Tibial nerve (tissue), 3 donors: Measurements from ENCODE around the gene NKD2.

Experiments
- CTCF ChIP-seq, 5 experiments: fragments of 200-600 bp in 3 of 5; fragments of 450-650 bp in 2 of 5; sonication (generic) in 3 of 5; IDR thresholded peaks; one replicate each; pipeline ENCODE4 v1.5.1; 2016 to 2019; ENCODE audit warnings: antibody characterized with exemption in 5 of 5, mild to moderate bottlenecking in 3 of 5, moderate library complexity in 2 of 5
- POLR2A ChIP-seq, 2 donors: fragments of 450-650 bp; IDR thresholded peaks; one replicate each; pipeline ENCODE4 v1.6.1; 2017; ENCODE audit warnings: antibody characterized with exemption in 2 of 2, mild to moderate bottlenecking in 2 of 2, moderate library complexity in 2 of 2

- TF ChIP-seq CTCF (IDR thresholded peaks at IDR 0.05) (no peak), POLR2A (IDR thresholded peaks at IDR 0.05) (no peak)
Observed at GRCh38 chr5:1069720-1070088, 61.1 kb downstream of the NKD2 start.
